Thoracic aorta endothelial cell (primary cell): ENCODE measurements around the gene ATOSB. TPM values are rescaled to one million over a fixed set of nuclear protein-coding genes. Genes with fewer than 3 reads are reported as not detected.

Source experiments
- total RNA-seq: library from RNA; depleted of rRNA; stranded (reverse); fragments of >200 nt; gene quantifications from 2 replicates; pipeline ENCODE4 v1.2.3, GENCODE V29; 2012

ATOSB gene, protein sequence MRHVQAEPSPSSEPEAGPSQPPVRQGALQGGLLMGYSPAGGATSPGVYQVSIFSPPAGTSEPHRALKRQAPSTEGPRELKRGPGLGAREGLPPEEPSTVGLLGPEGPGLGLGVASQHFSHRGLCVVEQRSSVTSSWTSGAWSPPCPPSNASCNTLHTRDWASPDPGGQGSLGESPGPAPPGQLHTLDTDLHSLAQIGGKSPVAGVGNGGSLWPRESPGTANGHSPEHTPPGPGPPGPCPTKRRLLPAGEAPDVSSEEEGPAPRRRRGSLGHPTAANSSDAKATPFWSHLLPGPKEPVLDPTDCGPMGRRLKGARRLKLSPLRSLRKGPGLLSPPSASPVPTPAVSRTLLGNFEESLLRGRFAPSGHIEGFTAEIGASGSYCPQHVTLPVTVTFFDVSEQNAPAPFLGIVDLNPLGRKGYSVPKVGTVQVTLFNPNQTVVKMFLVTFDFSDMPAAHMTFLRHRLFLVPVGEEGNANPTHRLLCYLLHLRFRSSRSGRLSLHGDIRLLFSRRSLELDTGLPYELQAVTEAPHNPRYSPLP
- total RNA-seq, result 29.8 and 33.2 TPM in 2 replicates

DNA sequence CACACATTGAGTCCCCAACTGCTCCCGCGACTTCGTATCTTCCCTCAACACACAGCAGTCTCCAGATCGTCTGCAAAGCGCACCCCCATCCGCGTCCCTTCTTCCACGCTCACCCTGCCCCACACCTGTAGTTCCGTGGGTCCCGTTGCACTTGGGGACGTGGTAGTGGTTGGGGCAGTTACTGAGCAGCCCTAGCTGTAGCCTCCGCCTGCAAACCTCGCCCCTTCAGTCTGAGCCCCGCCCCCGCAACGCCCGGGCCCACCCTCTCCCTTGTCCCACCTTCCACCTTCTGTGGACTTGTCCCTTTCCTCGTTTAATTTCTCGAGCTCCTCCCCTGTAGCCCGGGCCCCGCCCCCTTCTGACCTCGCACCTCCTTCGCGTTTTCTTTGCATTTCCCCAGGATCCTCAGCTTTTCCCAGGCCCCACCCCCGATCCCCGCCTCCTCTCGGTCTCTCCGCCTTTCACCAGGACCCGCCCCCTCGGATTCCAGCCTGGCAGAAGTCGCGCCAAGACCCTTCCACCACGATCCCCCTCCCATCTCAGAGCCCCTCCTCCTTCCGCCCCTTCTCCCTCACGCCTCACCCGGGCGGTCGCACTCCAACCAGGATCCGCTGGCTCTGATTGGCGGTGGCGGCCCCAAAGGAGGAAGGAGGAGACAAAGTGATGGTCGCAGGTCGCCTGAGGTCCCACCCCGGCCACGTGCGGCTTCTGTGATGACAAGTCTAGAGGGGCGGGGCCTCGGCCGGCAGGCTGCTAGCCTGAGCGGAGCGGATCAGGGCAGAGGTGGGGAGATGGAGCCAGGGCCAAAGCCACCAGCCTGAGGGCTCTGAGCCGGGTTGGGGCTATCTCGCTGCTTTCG is at the start of gene ATOSB:
TSS of gene ATOSB (minus strand) at position 183 of the 859 bp plus-strand sequence. CDS start 7,588 bp downstream, outside the sequence.

GRCh38 chr9:35161713-35162604 is 46.3 kb upstream of the ATOSB start, which contains the start of gene UNC13B:
Gene UNC13B, plus strand, starts transcription at chr9:35162009. Its CDS starts 275 bp downstream, at chr9:35162284.

DNA sequence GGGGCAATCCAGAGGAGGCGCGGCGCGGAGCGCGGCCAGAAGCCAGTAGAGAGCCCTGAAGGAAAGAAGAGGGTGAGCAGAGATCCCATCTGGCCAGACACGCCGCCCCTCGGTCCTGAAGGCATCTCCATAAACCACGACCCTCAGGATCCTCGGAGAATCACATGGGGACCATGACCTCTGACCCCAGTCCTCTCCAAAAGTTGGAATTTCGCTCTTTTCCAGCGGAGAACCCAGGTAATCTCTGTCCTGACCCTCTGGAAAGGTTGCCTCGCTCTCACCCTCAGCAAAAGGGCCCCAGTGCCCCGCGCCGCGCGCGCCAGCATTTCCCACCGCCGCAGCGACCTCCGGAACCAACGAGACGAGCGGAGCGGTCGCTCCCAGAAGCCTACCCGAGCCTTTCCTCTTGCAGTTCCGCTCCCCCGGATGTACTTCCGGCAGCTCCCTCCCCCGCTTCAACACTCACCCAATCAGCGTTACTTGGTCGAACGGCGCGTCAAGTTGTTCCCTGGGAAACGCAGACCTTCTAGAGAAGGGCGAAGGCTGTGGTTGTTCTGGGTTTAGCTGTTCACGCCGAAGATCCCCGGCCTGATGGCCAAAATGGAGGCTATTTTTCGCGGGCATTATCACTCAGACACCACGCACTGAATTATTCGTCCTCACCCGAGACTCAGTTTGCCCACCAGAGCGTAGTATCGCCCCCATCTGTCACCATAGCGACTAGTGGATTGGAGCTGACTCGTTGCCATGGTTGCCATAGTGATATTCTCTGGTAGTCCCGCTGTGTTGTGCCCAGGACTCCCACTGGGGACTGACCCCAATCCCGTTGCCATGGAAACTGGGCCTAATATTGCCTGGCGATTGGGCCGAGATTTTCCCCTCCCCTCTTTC is 12.6 kb downstream of the ATOSB start, which contains the start of gene STOML2:
TSS of gene STOML2 (minus strand) at position 363 of the 891 bp plus-strand sequence. CDS start at position 326, 37 bp downstream.

GRCh38 chr9:35096035-35096849 is 19.4 kb downstream of the ATOSB start, which contains the start of gene PIGO:
Gene PIGO, minus strand, starts transcription at chr9:35096591. Its CDS starts 1,026 bp downstream, at chr9:35095565.

DNA sequence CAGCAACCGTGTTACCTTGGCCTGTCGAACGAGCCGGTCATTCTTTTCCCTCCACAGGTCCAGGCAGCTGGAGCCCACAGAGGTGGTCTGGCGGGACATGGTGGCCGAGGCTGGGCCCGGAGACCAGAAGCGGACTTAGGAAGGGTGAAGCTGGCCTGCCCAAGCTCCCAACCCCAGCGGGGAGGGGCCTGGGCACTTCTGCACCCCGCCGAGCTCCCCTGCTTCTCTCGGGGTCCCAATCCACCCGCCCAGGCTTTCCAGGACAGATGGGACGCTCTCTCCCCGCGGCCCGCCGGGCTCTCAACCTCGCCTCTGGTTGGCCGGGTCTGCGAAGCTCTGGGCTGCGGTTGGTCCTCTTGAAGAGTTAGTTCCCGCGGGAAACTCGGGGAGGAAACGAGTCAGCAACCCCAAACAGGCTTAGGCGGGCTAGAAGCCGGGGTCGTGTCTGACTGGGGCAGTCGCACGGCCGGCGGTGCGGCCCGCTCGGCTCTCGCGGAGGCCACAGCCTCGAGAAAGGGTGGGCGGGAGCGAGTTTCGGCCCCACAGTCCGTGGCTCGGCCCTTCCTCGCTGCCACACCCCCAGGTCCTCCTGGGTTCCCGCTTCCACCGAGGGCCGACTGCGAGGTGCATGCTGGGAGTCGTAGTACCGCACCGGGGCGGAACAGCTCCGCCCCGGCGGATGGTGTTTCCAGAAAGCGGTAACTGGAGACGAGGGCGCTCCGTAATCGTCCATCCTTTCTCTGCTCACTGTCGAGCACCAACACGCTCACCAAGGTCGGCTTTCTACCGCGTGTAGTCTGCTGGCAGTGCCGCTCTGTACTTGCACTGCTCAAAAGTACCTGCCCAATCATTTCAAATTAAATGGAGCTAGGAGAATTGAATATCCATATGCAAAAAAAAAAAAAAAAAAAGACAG is 36.0 kb downstream of the ATOSB start, which contains the start of gene FANCG:
TSS of gene FANCG (minus strand) at position 517 of the 916 bp plus-strand sequence. CDS start at position 99, 418 bp downstream.

DNA sequence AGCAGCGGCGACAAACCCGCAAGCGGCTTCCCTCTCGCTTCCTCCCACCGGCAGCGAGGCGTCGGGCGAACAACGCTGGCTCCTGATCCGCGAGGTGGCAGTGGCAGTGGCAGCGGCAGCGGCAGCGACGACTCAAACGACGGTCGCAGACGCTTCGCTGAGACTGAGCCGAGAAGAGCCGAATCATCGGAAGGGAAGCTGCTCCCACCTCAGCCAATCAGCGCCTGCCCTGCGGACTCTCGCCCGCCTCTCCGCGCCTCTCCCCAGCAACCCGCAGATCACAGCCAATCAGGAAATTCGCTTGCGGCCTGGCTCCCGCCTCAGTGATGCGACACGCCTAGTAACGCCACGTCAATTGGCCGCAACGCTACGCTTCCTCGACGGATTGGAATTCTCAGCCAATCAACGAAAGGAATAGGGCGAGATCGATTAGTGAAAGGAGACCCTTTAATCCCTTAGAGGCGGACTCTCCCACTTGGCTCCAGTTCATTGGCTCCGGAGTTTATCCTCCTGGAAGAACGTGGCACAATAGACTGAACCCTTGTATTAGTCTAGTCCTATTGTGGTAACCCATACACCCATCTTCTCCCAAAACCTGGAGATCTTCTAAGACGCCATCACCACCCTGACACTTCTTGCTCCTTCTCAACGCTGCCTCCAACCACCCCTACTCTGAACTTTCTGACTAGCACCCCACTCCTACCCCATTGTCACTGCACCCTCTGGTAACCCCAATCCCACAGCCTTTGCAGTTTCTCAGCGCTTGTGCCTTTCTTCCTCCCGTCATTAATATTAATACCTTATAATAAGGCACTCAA is 43.0 kb downstream of the ATOSB start, which contains the start of gene VCP:
TSS of gene VCP (minus strand) at position 165 of the 818 bp plus-strand sequence. CDS start 272 bp downstream, outside the sequence.

Other genes starting within 250 kb of the ATOSB start
- gene PHF24, start 157.6 kb downstream of the ATOSB start, total RNA-seq, result not detected in 2 replicates
- 4.7 and 6.5 TPM in 2 replicates for gene DNAJB5, start 126.1 kb downstream of the ATOSB start, total RNA-seq
- gene VCP, start 43.2 kb downstream of the ATOSB start, total RNA-seq, result 479 and 512 TPM in 2 replicates
- 31.6 and 39.3 TPM in 2 replicates for gene FANCG, start 35.9 kb downstream of the ATOSB start, total RNA-seq
- gene PIGO, start 19.3 kb downstream of the ATOSB start, total RNA-seq, result 10.8 and 14.4 TPM in 2 replicates
- gene STOML2, start 12.7 kb downstream of the ATOSB start, total RNA-seq, result 182 and 192 TPM in 2 replicates
- gene UNC13B, start 46.1 kb upstream of the ATOSB start, total RNA-seq, result 48.1 and 56.1 TPM in 2 replicates